ENCODE results near the gene FOXJ1. TPM values are rescaled to one million over a fixed set of nuclear protein-coding genes. Genes with fewer than 3 reads are reported as not detected.

FOXJ1 gene
- total RNA-seq, 1 donor from 2014 or later: 0.08 TPM

- no peak for ATAC-seq
- no peak for DNase-seq (ENCODE audit: low spot score)
Observed at GRCh38 chr17:76142039-76142584, 1.1 kb upstream of the FOXJ1 start.

DNA sequence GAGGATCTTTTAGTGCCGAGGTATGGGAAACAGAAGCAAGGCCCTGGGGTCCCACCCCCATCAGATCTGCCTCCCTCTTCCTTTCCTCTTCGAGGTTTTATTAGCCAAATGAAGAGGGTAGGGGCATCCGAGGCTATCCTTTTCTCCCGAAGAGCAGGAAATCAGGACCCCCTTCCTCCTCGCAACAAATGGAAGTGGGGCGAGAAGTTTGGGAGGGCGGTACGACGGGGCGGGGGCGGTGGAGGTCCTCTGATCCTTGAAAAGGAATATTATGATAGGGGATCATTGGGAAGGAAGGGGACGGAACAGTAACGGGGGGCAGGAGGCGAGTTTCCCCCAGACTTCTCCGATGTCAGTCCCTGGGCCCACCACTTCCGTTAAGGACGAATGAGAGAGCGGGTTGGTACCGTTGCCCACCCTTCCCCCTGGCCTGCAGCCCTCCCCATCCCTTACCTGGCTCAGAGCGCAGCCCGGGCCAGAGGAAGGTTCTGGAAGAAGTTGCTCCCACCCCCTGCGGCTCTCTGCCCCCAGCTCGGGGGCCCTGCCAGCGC, 309 bp downstream of the FOXJ1 start:
- no peak for DNase-seq (ENCODE audit: low spot score)
- ATAC-seq: no peak

- DNase-seq (ENCODE audit: low spot score) (no peak), ATAC-seq (no peak)
Observed at GRCh38 chr17:76139801-76140660, 1.0 kb downstream of the FOXJ1 start.

GRCh38 chr17:76138896-76139752, 1.9 kb downstream of the FOXJ1 start:
- ATAC-seq (no peak), DNase-seq (ENCODE audit: low spot score) (no peak)

DNA sequence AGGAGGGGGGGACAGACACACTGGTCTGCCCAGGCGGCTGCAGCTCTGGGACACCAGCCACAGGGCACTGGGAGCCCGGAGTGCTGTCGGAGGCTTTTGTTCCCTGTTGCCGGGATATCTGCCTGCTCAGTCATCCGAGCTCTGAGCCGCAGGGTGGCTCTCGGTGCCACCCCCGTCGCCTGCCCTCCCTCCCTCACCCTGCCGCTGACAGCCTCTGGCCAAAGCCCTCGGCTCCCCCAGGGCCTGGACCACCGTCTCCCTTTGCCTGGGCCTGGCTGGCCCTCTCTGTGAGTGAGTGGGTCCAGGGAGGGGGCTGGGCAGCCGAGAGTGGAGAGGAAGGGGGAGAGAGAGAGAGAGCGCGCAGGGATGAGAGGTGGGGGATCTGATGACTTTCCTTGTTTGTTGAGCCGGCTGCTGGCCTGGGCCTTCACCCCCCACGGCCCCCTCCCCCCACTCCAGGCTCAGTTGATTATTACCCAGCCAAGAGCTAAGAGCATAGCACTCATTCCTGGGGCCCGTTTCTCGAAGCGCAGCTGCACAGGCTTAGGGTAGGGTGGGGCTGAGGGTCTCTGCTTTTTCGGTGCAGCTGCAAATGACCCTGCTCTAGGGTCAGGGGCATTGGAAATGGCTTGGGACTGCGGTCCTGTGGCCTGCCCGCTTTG, 2.7 kb downstream of the FOXJ1 start:
- no peak for ATAC-seq
- no peak for DNase-seq (ENCODE audit: low spot score)

- no peak for DNase-seq (ENCODE audit: low spot score)
Observed at GRCh38 chr17:76137351-76138233, 3.5 kb downstream of the FOXJ1 start.

GRCh38 chr17:76137001-76137350, 4.1 kb downstream of the FOXJ1 start:
- ATAC-seq: no peak
- DNase-seq (ENCODE audit: low spot score): no peak

More at GRCh38 chr17:76137351-76138233, 3.5 kb downstream of the FOXJ1 start:
- no peak for ATAC-seq

DNA sequence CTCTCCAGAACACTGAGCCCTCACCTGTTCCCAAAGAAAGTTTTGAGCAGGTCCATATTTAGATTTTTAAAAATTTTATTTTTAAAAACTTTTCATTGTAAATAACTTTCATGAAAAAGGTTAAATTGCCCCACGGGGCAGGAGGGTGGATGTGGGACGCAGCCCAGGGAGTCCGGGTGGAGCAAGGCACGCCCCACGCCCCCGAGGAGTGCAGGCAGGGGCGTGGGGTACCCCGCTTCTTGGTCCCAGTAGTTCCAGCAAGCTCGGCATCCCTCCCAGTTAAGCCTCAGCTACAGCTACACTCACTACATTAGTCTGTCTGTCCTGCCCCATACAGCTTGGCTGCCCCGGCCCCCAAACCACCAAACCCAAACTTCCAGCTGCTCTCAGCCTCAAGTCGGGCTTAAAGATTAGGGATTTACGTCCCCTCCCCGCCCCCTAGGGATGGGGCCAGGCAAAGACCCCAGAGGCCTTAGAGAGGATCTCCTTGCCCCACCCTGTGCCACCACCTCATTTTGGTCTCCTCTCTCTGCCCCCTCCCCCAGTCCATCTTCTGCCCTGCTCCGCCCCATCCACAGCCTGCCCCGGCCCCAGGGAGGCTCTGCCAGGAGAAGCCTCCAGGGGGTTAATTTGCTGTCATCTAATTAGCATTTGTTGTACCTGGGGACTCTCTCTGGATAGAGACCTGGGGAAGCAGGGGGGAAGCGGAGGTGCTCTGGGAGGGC, 4.6 kb downstream of the FOXJ1 start:
- ATAC-seq: no peak
- DNase-seq (ENCODE audit: low spot score): no peak

DNA sequence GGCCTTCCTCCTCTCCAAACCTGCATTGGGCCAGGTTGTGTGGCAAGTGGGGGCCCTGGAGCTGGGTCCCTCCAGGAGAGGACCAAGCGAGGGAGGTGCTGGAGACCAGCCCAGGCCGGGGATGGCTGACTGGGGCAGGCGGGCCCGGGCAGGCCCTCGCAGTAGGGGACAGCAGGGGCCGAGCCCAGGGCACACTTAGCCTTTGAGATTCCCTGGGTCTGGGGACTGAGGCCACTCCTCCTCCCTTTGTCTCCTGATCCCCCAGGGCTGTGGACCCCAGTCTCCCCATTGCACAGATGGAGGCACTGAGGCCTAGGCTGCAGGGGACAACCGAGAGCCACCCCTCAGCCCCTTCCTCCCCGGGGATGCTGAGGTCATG, 5.2 kb downstream of the FOXJ1 start:
- DNase-seq (ENCODE audit: low spot score): no peak
- no peak for ATAC-seq

- no peak for DNase-seq (ENCODE audit: low spot score)
- ATAC-seq: no peak
Observed at GRCh38 chr17:76134911-76135809, 5.9 kb downstream of the FOXJ1 start.

- ATAC-seq (no peak), DNase-seq (ENCODE audit: low spot score) (no peak)
Observed at GRCh38 chr17:76132574-76133338, 8.3 kb downstream of the FOXJ1 start.

DNA sequence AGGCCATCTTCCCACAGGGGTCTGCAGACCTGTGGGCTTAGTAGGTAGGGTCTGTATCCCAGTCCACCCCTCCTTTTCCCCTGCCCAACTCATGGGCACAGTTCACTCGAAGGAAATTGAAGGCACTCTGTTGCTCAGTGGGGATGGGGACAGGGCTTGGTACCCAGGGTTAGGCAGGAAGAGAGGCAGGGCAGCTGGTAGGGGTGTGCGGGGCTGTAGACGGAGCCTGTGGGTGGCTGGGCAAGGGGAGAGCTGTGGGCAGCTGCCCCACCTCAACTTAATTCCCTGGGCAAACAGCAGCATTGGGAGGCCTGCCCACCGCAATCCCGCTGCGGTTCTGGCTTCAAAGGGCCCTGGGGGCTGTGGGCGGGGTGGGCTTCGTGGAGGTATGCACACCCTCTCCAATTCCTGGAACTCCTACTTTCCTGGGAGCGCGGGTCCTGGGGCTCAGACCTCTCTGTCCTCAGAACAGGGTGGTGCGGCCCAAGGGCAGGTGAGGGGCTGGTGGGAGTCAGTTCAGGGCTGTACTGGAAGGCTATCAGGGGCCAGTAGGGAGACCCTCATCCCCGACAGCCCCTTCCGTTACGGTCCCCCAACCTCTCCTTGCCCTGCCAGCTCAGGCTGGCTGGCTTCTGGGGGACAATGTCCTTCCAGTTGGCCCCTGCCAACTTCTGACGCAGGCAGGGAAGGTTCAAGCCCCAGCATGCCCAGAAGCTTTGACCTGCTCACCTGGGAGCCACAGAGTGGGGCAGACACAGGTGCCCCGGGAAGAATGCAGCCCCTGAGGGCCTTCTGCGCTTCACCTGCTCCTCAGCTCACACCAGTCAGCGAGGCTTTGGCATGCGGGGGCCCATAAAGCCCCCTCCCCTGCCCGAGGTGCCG, 9.1 kb downstream of the FOXJ1 start:
- no peak for ATAC-seq
- no peak for DNase-seq (ENCODE audit: low spot score)

- DNase-seq (ENCODE audit: low spot score): no peak
- ATAC-seq: no peak
Observed at GRCh38 chr17:76131051-76131691, 9.9 kb downstream of the FOXJ1 start.

DNA sequence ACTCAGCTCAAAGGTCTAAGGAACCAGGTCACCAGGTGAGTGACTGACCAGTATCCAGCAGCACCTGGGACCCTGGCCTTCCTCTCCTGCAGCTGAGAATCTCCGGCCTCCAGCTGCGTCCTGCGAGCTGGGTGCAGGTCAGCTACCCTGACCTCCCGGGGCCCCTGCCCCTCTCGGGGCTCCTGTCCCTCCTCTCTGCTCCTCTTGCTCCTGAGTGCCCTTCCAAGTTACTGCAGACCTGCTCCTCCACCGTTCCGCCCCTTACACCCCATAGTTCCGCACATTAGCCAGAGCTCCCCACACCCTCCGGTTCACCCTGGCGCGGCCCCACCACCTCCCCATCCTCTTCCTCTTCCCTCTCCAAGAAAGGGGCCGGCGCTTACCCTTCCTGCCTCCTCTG, 10.6 kb downstream of the FOXJ1 start:
- DNase-seq (ENCODE audit: low spot score) (no peak), ATAC-seq (no peak)

- ATAC-seq: no peak
- no peak for DNase-seq (ENCODE audit: low spot score)
Observed at GRCh38 chr17:76125922-76126321, 15.1 kb downstream of the FOXJ1 start.

- ATAC-seq (no peak), DNase-seq (ENCODE audit: low spot score) (no peak)
Observed at GRCh38 chr17:76125391-76125675, 15.7 kb downstream of the FOXJ1 start.
